ENCODE results near the gene GRPEL1. TPM values are rescaled to one million over a fixed set of nuclear protein-coding genes. Genes with fewer than 3 reads are reported as not detected.
A peak's percentile ranks its signal among the peaks of the same experiment; 100 is the strongest.
"Not testable (repeated sequence)": the region's sequence is repeated elsewhere in the genome, so short reads cannot be mapped to it uniquely, and the experiment has no call there.

Gene GRPEL1
- total and polyA plus RNA-seq, 3 donors from 2014 or later, result 40.8 to 88.6 (median 58.5) TPM

DNA sequence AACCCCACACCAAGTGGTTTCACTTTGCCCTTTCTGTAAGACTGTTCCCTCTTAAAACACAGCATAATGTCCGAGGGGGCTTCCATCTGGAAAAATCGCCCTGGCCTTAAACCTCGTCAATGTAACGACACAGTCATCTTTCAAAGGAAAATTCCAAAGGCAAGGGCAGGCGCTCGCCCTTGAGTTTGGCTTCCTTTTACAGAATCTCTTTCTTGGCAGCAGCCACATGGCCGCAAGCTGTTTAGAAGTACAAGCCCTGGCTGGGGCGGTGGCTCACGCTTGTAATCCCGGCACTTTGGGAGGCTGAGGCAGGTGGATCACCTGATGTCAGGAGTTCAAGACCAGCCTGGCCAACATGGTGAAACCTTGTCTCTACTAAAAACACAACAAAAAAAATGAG is 27.1 kb upstream of the GRPEL1 start:
- peak; percentile 50 for DNase-seq

DNA sequence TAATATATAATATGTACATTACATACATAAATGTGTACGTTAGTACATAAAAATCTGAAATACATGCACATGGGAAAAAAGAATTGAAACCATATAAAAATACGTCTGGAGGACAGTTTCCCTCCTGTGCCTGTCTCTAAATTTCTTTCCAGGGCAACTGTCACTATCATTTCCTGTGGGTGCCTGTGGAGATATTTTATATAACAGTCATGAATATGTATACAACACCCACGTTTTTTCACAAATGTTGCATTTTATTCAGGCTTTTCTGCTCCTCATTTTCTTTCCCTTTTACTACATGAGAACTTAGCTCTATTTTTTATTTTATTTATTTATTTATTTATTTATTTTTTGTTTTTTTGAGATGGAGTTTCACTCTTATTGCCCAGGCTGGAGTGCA is 24.2 kb upstream of the GRPEL1 start:
- no peak for TF ChIP-seq POLR2A (IDR thresholded peaks at IDR 0.05)
- no peak for TF ChIP-seq CTCF (IDR thresholded peaks at IDR 0.05)
- peaks cover 7% of the 10 kb centered on the region for H3K4me1 ChIP-seq
- no peaks in the 10 kb centered on the region for H3K27me3 ChIP-seq
- no peak for DNase-seq
- intact Hi-C loops (cut with DNase I; ENCODE audit: low total_unique reads), result no loop called here
- no peaks in the 10 kb centered on the region for H3K36me3 ChIP-seq (ENCODE audit: low read depth, missing control alignments)
- H3K27ac ChIP-seq, result no peak overlapping the region
- no peak overlapping the region for H3K4me3 ChIP-seq
- H3K9me3 ChIP-seq, result no peaks in the 10 kb centered on the region
- WGBS, 2 donors, result 75 to 77% methylated on average over 3 of the region's 3 CpGs

More for the DNA sequence above, 27.1 kb upstream of the GRPEL1 start:
- no peaks in the 10 kb centered on the region for H3K9me3 ChIP-seq
- H3K27me3 ChIP-seq, result no peaks in the 10 kb centered on the region
- peaks cover 3% of the 10 kb centered on the region for H3K4me1 ChIP-seq
- TF ChIP-seq CTCF (IDR thresholded peaks at IDR 0.05), result no peak
- no peak for TF ChIP-seq POLR2A (IDR thresholded peaks at IDR 0.05)
- no peak overlapping the region for H3K27ac ChIP-seq
- H3K36me3 ChIP-seq (ENCODE audit: low read depth, missing control alignments), result no peaks in the 10 kb centered on the region
- WGBS, 2 donors, result 56 to 69% methylated on average over 10 of the region's 10 CpGs
- no peak overlapping the region for H3K4me3 ChIP-seq
- intact Hi-C loops (cut with DNase I; ENCODE audit: low total_unique reads), result no loop called here

- no peak for DNase-seq
- intact Hi-C loops (cut with DNase I; ENCODE audit: low total_unique reads), result no loop called here
- Histone ChIP-seq H3K27me3 (no peaks in the 10 kb centered on the region), H3K27ac (peak overlapping the region in 1 of 2 donors; percentile 59), H3K9me3 (no peaks in the 10 kb centered on the region), H3K4me3 (no peak overlapping the region), H3K4me1 (peaks cover 7% of the 10 kb centered on the region), H3K36me3 (ENCODE audit: low read depth, missing control alignments) (no peaks in the 10 kb centered on the region)
- TF ChIP-seq CTCF (IDR thresholded peaks at IDR 0.05) (no peak), POLR2A (IDR thresholded peaks at IDR 0.05) (no peak)
- 37 to 56% methylated on average over 5 of the region's 5 CpGs for WGBS, 2 donors
Observed at GRCh38 chr4:7089213-7089986, 21.5 kb upstream of the GRPEL1 start.

GRCh38 chr4:7087036-7087435 is 19.2 kb upstream of the GRPEL1 start:
- H3K9me3 ChIP-seq, result no peaks in the 10 kb centered on the region
- no peak overlapping the region for H3K27ac ChIP-seq
- no peak for DNase-seq
- no peak overlapping the region for H3K4me3 ChIP-seq
- H3K27me3 ChIP-seq, result no peaks in the 10 kb centered on the region
- no peaks in the 10 kb centered on the region for H3K36me3 ChIP-seq (ENCODE audit: low read depth, missing control alignments)
- TF ChIP-seq CTCF (IDR thresholded peaks at IDR 0.05) (no peak), POLR2A (IDR thresholded peaks at IDR 0.05) (no peak)
- peaks cover 7% of the 10 kb centered on the region for H3K4me1 ChIP-seq
- 83 to 87% methylated on average over 3 of the region's 3 CpGs for WGBS, 2 donors
- intact Hi-C loops (cut with DNase I; ENCODE audit: low total_unique reads), result no loop called here

DNA sequence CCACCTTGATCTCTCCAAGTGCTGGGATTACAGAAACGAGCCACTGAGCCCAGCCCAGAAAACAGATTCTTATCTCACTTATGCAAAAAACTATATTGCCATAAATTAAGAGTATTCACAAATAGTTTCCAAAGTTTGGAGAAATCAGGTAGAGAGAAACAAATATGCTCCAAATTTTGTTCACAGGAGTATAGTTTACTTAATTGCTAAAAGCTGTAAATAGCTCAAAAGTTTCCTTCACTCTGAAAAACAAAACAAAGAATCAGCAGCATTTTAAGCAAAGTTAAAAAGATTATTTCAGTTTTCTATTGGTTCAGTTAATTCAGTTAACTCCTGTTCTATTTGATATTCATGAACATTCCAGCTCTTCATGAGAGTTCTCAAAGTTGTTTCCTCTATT is 18.5 kb upstream of the GRPEL1 start:
- intact Hi-C loops (cut with DNase I; ENCODE audit: low total_unique reads), result no loop called here
- H3K4me1 ChIP-seq, result peaks cover 7% of the 10 kb centered on the region
- H3K27ac ChIP-seq, result no peak overlapping the region
- H3K9me3 ChIP-seq, result no peaks in the 10 kb centered on the region
- 29 to 54% methylated on average over 1 of the region's 1 CpG for WGBS, 2 donors
- TF ChIP-seq POLR2A (IDR thresholded peaks at IDR 0.05), result no peak
- no peak for TF ChIP-seq CTCF (IDR thresholded peaks at IDR 0.05)
- no peaks in the 10 kb centered on the region for H3K27me3 ChIP-seq
- H3K4me3 ChIP-seq, result no peak overlapping the region
- DNase-seq, result no peak
- H3K36me3 ChIP-seq (ENCODE audit: low read depth, missing control alignments), result no peaks in the 10 kb centered on the region

- H3K36me3 ChIP-seq (ENCODE audit: low read depth, missing control alignments); intact Hi-C loops (cut with DNase I; ENCODE audit: low total_unique reads); DNase-seq; H3K4me3 ChIP-seq; H3K4me1 ChIP-seq; H3K9me3 ChIP-seq; H3K27ac ChIP-seq; H3K27me3 ChIP-seq: not testable (repeated sequence)
- 50 to 54% methylated on average over 9 of the region's 9 CpGs for WGBS, 2 donors
Observed at GRCh38 chr4:7084564-7084961, 16.7 kb upstream of the GRPEL1 start.

Data from testis (tissue), 3 donors.